Gastrocnemius medialis (tissue), 4 donors: ENCODE measurements around the gene ITIH4.

Source experiments
- POLR2A ChIP-seq, 2 donors: fragments of 450-650 bp; IDR thresholded peaks; one replicate each; pipeline ENCODE4 v1.6.1; 2017; ENCODE audit warnings: antibody characterized with exemption in 2 of 2, mild to moderate bottlenecking in 2 of 2, moderate library complexity in 2 of 2
- TF ChIP-seq, protein P1 (sequence below), 5 experiments: fragments of 450-650 bp in 3 of 5; fragments of 200-600 bp in 2 of 5; sonication (generic) in 2 of 5; IDR thresholded peaks in 4 of 5; conservative IDR thresholded peaks in 1 of 5; 1 replicate in 4 of 5; 2 replicates in 1 of 5; pipeline ENCODE4 v1.5.1; 2016 to 2019; ENCODE audit warnings: antibody characterized with exemption in 5 of 5, mild to moderate bottlenecking in 3 of 5, moderate library complexity in 3 of 5

DNA sequence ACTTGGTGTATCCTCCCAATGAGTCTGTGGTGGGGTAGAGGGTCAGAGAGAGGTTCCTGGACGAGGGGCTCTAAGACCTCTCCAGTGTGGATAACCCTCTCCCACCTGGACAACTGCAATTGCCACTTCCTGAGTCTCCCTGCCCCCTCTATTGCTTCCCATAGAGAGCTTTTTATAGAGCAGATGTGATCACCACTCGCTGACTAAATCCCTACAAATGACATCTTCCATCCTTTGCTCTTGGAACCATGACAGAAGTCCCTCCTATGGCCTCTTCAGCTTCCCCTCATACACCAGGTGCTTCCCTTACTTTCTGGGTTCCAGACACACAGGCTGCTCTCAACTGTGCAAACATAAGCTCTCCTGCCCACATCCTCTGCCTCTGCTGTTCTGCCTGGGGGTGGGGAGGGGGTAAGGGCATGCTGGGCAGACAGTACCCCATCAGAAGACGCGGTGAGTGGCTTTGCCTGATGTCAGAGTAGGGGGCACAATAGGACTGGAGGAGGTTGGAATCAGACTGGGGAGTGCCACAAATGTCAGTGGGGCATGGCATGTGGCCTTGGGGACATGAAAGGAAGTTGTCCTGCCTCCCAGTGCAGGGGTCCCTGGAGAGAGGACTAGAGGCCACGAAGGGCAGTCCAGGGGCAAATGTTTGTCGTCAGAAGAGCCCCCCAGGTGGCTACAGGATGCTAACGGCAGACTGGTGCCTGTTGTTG lies 20.7 kb downstream of the ITIH4 start:
- TF ChIP-seq, protein P1, sequence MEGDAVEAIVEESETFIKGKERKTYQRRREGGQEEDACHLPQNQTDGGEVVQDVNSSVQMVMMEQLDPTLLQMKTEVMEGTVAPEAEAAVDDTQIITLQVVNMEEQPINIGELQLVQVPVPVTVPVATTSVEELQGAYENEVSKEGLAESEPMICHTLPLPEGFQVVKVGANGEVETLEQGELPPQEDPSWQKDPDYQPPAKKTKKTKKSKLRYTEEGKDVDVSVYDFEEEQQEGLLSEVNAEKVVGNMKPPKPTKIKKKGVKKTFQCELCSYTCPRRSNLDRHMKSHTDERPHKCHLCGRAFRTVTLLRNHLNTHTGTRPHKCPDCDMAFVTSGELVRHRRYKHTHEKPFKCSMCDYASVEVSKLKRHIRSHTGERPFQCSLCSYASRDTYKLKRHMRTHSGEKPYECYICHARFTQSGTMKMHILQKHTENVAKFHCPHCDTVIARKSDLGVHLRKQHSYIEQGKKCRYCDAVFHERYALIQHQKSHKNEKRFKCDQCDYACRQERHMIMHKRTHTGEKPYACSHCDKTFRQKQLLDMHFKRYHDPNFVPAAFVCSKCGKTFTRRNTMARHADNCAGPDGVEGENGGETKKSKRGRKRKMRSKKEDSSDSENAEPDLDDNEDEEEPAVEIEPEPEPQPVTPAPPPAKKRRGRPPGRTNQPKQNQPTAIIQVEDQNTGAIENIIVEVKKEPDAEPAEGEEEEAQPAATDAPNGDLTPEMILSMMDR (IDR thresholded peaks at IDR 0.05 in 4 of 5, conservative IDR thresholded peaks at IDR 0.05 in 1 of 5): no peak
- TF ChIP-seq POLR2A (IDR thresholded peaks at IDR 0.05): no peak
